ENCODE measurements around the gene BAZ2A. TPM values are rescaled to one million over a fixed set of nuclear protein-coding genes. Genes with fewer than 3 reads are reported as not detected.

BAZ2A gene
- total RNA-seq, 1 experiment from 2014 or later, result 106 TPM

GRCh38 chr12:56677680-56678079 lies 47.6 kb upstream of the BAZ2A start (continued):
- TF ChIP-seq ATF3 (IDR thresholded peaks at IDR 0.05), result no peak
- no peak for TF ChIP-seq REST (IDR thresholded peaks at IDR 0.05; ENCODE audit: low read depth)
- no peak for TF ChIP-seq SP1 (IDR thresholded peaks at IDR 0.05; ENCODE audit: low read depth)
- TF ChIP-seq CBX3 (IDR thresholded peaks at IDR 0.05; ENCODE audit: low read depth), result no peak

- DNase-seq (ENCODE audit: low read depth, low spot score) (no peak), ATAC-seq (no peak)
- Histone ChIP-seq H3K79me2 (ENCODE audit: insufficient read depth, low read length) (peaks cover 100% of the 10 kb centered on the region), H3K27ac (ENCODE audit: low read depth, low read length) (no peak overlapping the region), H2AFZ (ENCODE audit: low read depth, low read length, poor library complexity, severe bottlenecking) (no peak overlapping the region), H3K9ac (ENCODE audit: low read length) (no peak overlapping the region), H3K36me3 (ENCODE audit: control insufficient read depth in 1 of 2, insufficient read depth in 2 of 2, low read length in 2 of 2) (peaks cover 23 to 26% of the 10 kb centered on the region in 2 experiments), H3K4me3 (replicated peaks in 1 of 2; ENCODE audit: low read depth in 1 of 2, low read length in 2 of 2) (no peak overlapping the region), H3K9me2 (ENCODE audit: insufficient read depth) (no peaks in the 10 kb centered on the region), H3K9me3 (ENCODE audit: control insufficient read depth in 1 of 2, insufficient read depth in 1 of 2, low read depth in 1 of 2, low read length in 2 of 2) (no peaks in the 10 kb centered on the region), H3K27me3 (ENCODE audit: insufficient read depth, low read length) (no peaks in the 10 kb centered on the region), H3K4me1 (ENCODE audit: control insufficient read depth in 1 of 2, insufficient read depth in 2 of 2, low read length in 2 of 2) (peaks cover 2 to 23% of the 10 kb centered on the region in 2 experiments; a peak in 2 of 4 replicates), H4K20me1 (ENCODE audit: insufficient read depth) (peaks cover 44% of the 10 kb centered on the region; the same call in 1 of the 2 replicates), H3K4me2 (ENCODE audit: low read length) (no peak overlapping the region)
- intact Hi-C loops (cut with micrococcal nuclease), result no loop called here
- ChIA-PET CTCF (no interaction called here), POLR2A (interaction anchor here (0.7 to 3.6 kb wide), 2 partner anchors 11 to 46 kb away, joined by 3 to 17 read pairs; partner anchors contain the start of gene PTGES3), RAD21 (ENCODE audit: low non-redundant PET in 1 of 2, low total read pairs in 2 of 2, uncharacterized antibody in 2 of 2, unreplicated experiment in 2 of 2) (no interaction called here)
- BruUV-seq (replicated peaks), result no TSS peak
- no peak for TF ChIP-seq POLR2AphosphoS5 (IDR thresholded peaks at IDR 0.05; ENCODE audit: low read depth, low read length)
- TF ChIP-seq MAX (IDR thresholded peaks at IDR 0.05), result no peak
- TF ChIP-seq FOSL1 (IDR thresholded peaks at IDR 0.05; ENCODE audit: low read depth), result no peak
Measured at GRCh38 chr12:56676851-56677580, 46.9 kb upstream of the BAZ2A start.
